GM12864 (cell line): ENCODE data around the gene FAM120C.

Experiments used
- DNase-seq: peaks from one replicate; pipeline ENCODE4 v3.0.0-alpha.2; 2011; ENCODE audit warnings: low read depth
- H3K4me3 ChIP-seq: 2 replicates; pipeline ENCODE4 v1.5.1; 2011; ENCODE audit warnings: mild to moderate bottlenecking, low read depth, low read length, control low read depth
- TF ChIP-seq, protein P1 (sequence below): IDR thresholded peaks from 2 replicates; pipeline ENCODE4 v1.5.1; 2011; ENCODE audit warnings: low read depth, mild to moderate bottlenecking, moderate library complexity, low read length, control low read depth, inconsistent platforms; ENCODE audit errors: missing control alignments

FAM120C gene

DNA sequence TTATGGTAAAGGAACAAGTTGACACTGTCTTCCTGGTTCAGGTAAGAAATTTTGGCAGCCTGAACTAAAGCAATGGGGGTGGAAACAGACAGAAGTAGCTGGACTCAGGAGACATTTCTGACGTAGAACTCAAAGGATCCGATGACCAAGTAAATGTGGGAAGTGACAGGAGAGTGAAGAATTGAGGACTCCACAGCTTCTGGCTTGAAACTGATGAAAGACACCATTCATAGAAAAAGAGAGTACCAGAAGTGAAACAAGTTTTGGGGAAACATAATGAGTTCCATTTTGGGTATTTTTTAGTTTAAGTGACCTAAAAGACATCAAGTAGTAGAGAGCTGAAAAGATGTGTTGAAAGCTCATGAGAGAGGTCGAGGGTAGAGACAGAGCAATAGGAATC lies 5.7 kb downstream of the FAM120C start:
- no peak overlapping the region for H3K4me3 ChIP-seq
- TF ChIP-seq, protein P1, sequence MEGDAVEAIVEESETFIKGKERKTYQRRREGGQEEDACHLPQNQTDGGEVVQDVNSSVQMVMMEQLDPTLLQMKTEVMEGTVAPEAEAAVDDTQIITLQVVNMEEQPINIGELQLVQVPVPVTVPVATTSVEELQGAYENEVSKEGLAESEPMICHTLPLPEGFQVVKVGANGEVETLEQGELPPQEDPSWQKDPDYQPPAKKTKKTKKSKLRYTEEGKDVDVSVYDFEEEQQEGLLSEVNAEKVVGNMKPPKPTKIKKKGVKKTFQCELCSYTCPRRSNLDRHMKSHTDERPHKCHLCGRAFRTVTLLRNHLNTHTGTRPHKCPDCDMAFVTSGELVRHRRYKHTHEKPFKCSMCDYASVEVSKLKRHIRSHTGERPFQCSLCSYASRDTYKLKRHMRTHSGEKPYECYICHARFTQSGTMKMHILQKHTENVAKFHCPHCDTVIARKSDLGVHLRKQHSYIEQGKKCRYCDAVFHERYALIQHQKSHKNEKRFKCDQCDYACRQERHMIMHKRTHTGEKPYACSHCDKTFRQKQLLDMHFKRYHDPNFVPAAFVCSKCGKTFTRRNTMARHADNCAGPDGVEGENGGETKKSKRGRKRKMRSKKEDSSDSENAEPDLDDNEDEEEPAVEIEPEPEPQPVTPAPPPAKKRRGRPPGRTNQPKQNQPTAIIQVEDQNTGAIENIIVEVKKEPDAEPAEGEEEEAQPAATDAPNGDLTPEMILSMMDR, result no peak
- DNase-seq, result no peak

DNA sequence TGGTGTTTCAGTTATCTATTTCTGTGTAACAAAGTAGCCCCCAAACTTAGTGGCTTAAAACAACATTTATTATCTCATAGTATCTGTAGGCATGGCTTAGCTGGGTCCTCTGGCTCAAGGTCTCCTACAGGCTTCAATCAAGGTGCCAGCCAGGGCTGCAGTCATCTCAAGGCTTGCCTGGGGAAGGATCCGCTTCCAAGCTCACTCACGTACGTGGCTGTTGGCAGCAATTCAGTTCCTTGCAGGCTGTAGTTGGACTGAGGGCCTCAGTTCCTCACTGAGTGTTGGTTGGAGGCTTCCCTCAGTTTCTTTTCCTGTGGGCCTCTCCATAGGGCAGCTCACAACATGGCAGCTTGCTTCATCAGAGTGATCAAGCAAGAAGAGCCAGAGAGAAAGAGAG lies 9.3 kb downstream of the FAM120C start:
- DNase-seq, result no peak
- TF ChIP-seq, protein P1, result no peak
- H3K4me3 ChIP-seq, result no peak overlapping the region

DNA sequence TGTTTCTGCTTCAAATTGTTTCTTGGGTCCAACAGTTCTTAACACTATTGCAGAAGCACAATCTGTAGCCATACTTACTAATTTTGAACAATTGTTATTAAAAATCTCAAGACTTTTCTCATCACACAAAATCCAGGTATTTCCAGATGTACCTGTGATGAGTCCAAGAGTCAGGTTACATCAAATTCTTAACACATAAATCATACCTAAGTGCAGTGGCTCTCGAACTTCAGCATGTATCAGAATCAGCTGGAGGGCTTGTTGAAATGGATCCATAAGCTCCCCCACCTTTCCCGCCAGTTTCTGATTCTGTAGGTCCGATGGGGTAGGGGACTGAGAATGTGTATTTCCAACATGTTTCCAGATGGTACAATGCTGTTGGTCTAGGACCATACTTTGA lies 10.6 kb downstream of the FAM120C start:
- DNase-seq, result no peak
- no peak overlapping the region for H3K4me3 ChIP-seq
- TF ChIP-seq, protein P1, result no peak

DNA sequence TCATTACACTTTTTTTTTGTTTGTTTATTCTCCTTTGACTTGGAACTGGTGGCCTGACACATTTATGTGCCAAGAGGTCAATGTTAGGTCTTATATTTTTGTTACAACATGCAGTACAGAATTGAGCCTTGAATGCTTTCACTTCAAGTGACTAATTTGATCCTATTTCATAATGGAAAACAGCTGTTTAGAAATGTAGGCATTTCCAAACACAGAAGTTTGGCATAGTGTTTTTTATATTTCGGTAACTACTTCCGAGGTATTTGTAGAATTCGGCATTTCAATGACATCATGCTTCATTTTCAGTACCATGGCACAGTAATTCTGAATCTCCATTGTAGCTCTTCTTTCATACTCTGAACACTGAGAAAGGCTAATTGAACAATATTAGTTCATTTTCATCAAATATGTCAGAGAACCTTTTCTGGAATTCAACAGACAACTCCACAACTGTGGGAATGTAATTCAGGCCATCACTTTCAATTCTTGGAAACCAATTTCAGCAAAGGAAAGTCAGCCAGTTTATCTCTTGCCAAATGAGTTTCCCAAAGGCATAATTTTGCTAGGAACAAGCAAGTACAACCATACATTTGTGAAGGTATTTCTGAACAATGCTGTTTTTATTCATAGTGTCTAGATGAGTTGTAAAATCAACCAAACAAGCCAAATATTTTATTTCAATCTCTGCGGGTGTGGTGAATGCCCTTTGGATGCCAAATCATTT lies 11.4 kb downstream of the FAM120C start:
- TF ChIP-seq, protein P1, result no peak
- no peak for DNase-seq
- no peak overlapping the region for H3K4me3 ChIP-seq

DNA sequence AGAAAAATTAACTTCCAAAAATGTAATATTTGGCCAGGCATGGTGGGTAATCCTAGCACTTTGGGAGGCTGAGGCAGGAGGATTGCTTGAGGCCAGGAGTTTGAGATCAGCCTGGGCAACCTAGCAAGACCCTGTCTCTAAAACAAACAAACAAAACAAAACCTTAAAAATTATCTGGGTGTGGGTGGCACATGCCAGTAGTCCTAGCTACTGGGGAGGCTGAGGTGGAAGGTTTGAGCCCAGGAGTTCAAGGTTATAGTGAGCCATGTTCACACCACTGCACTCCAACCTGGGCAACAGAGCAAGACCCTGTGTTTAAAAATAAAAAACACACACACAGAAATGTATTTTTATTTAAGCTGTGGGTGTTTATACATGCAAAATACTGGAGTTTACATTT lies 12.0 kb downstream of the FAM120C start:
- no peak overlapping the region for H3K4me3 ChIP-seq
- no peak for DNase-seq
- TF ChIP-seq, protein P1, result no peak

DNA sequence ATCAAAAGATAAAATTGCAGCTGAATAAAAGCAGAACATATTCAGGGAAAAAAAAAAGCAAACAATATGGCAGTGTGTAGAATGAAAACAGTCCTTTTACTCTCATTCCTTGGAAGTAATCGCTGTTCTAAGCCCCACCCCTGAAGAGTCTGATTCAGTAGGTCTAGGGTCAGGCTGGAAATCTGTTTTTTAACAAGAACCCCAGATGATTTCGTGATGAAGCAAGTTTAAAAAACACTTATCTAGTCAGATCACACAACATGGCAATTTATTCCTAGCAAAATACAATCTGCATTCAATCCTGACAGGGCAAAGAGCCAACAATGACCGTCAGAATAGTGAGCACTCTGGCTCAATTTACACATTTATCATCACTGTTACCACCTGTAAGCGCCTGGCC lies 16.1 kb downstream of the FAM120C start:
- TF ChIP-seq, protein P1, result no peak
- no peak for DNase-seq
- H3K4me3 ChIP-seq, result no peak overlapping the region

DNA sequence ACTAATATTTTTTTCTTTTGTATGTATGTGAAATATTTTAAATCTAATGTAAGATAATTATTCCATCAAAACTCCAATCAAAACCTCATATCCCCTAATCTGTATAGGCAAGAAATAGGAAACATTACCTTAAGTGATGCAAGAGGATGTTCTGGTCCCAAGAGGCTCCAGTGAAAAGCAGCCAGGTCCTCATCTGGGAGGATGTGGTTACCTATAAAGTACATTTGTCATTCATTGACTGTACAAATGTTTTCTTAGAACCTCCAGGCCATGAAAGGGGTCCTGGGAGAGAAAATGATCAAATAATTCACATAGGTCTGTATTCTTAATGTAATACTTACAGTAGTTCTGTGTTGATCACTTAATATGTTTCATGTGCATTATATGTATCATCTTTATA lies 25.5 kb downstream of the FAM120C start:
- H3K4me3 ChIP-seq, result no peak overlapping the region
- DNase-seq, result no peak
- TF ChIP-seq, protein P1, result no peak
